WTC11 (cell line): ENCODE data around the gene GNG4. TPM values are rescaled to one million over a fixed set of nuclear protein-coding genes. Genes with fewer than 3 reads are reported as not detected.
"Not testable (repeated sequence)": the region's sequence is repeated elsewhere in the genome, so short reads cannot be mapped to it uniquely, and the experiment has no call there.

ENCODE experiments used
- ATAC-seq: fragments of 200-7000 bp; cut with Tn5 transposase; 2 replicates; pipeline ENCODE4 v1.10.0; 2021; ENCODE audit warnings: mild to moderate bottlenecking, moderate library complexity
- CTCF ChIA-PET: fragments of 300-600 bp; sonication (Branson Sonifier 250); formaldehyde crosslinking; loops from one replicate; lab custom pipeline; 2021; ENCODE audit warnings: antibody characterized with exemption; lab: Charles Lee
- POLR2A ChIA-PET: fragments of 350-600 bp; sonication (Branson Sonifier 250); formaldehyde crosslinking; loops from one replicate; lab custom pipeline; 2021; ENCODE audit warnings: antibody characterized with exemption; lab: Charles Lee
- DNase-seq: peaks from one replicate; pipeline ENCODE4 v3.0.0; 2021; ENCODE audit warnings: low spot score
- H3K27ac Mint-ChIP-seq: 2 replicates; pipeline ENCODE4 v1.8.0; 2021; ENCODE audit warnings: mixed read lengths
- H3K27me3 Mint-ChIP-seq: 2 replicates; pipeline ENCODE4 v1.8.0; 2021; ENCODE audit warnings: low read depth, mild to moderate bottlenecking, moderate library complexity, mixed read lengths
- H3K36me3 Mint-ChIP-seq: 2 replicates; pipeline ENCODE4 v1.8.0; 2021; ENCODE audit warnings: mixed read lengths
- H3K4me1 Mint-ChIP-seq: 2 replicates; pipeline ENCODE4 v1.8.0; 2022; ENCODE audit warnings: mixed read lengths
- H3K4me3 Mint-ChIP-seq: 2 replicates; pipeline ENCODE4 v1.8.0; 2021; ENCODE audit warnings: mild to moderate bottlenecking, moderate library complexity, mixed read lengths
- H3K9me3 Mint-ChIP-seq: 2 replicates; pipeline ENCODE4 v1.8.0; 2021; ENCODE audit warnings: mixed read lengths
- ATF2 ChIP-seq: sonication (generic); formaldehyde crosslinking; IDR thresholded peaks from 2 replicates; pipeline ENCODE4 v1.8.1; 2022; ENCODE audit warnings: low read depth, missing genetic modification reagents, borderline replicate concordance
- ESRRA ChIP-seq: sonication (generic); formaldehyde crosslinking; IDR thresholded peaks from 2 replicates; pipeline ENCODE4 v1.8.1; 2022; ENCODE audit warnings: mild to moderate bottlenecking, missing genetic modification reagents, borderline replicate concordance
- ETV6 ChIP-seq: sonication (generic); formaldehyde crosslinking; IDR thresholded peaks from 2 replicates; pipeline ENCODE4 v1.8.1; 2022; ENCODE audit warnings: mild to moderate bottlenecking, missing genetic modification reagents
- FOXP1 ChIP-seq: sonication (generic); formaldehyde crosslinking; IDR thresholded peaks from 2 replicates; pipeline ENCODE4 v1.8.0; 2022; ENCODE audit warnings: missing genetic modification reagents, mild to moderate bottlenecking, moderate library complexity, borderline replicate concordance
- FOXP4 ChIP-seq: sonication (generic); formaldehyde crosslinking; IDR thresholded peaks from 2 replicates; pipeline ENCODE4 v1.8.0; 2022; ENCODE audit warnings: mild to moderate bottlenecking, missing genetic modification reagents
- GRHL2 ChIP-seq: fragments of 250-450 bp; sonication (Bioruptor Pico); IDR thresholded peaks from 2 replicates; pipeline ENCODE4 v1.8.0; 2022; ENCODE audit warnings: mild to moderate bottlenecking, moderate library complexity; ENCODE audit not compliant: insufficient replicate concordance, severe bottlenecking
- PREB ChIP-seq: sonication (generic); formaldehyde crosslinking; IDR thresholded peaks from 2 replicates; pipeline ENCODE4 v1.8.1; 2022; ENCODE audit warnings: mild to moderate bottlenecking, missing genetic modification reagents, moderate library complexity, borderline replicate concordance
- PRRX2 ChIP-seq: fragments of 250-450 bp; sonication (Bioruptor Pico); IDR thresholded peaks from 2 replicates; pipeline ENCODE4 v1.8.0; 2021; ENCODE audit warnings: mild to moderate bottlenecking
- ZBTB43 ChIP-seq: sonication (generic); formaldehyde crosslinking; IDR thresholded peaks from 2 replicates; pipeline ENCODE4 v1.8.1; 2023; ENCODE audit warnings: mild to moderate bottlenecking, missing genetic modification reagents
- ZNF396 ChIP-seq: fragments of 250-450 bp; sonication (Bioruptor Pico); IDR thresholded peaks from 2 replicates; pipeline ENCODE4 v1.8.0; 2021; ENCODE audit warnings: mild to moderate bottlenecking, moderate library complexity, borderline replicate concordance
- total RNA-seq: library from RNA; stranded (reverse); gene quantifications from 3 replicates; pipeline ENCODE4 v1.2.3, GENCODE V29; 2021
- TF ChIP-seq, protein P1 (sequence below): fragments of 250-450 bp; sonication (Bioruptor Pico); conservative IDR thresholded peaks from 2 replicates; pipeline ENCODE4 v1.9.0; 2021; ENCODE audit warnings: mild to moderate bottlenecking
- TF ChIP-seq, protein P2 (sequence below): sonication (generic); formaldehyde crosslinking; IDR thresholded peaks from 2 replicates; pipeline ENCODE4 v1.8.1; 2022; ENCODE audit warnings: mild to moderate bottlenecking, moderate library complexity, missing genetic modification reagents

Gene GNG4
- total RNA-seq, 1 experiment from 2014 or later = 38.3 TPM

DNA sequence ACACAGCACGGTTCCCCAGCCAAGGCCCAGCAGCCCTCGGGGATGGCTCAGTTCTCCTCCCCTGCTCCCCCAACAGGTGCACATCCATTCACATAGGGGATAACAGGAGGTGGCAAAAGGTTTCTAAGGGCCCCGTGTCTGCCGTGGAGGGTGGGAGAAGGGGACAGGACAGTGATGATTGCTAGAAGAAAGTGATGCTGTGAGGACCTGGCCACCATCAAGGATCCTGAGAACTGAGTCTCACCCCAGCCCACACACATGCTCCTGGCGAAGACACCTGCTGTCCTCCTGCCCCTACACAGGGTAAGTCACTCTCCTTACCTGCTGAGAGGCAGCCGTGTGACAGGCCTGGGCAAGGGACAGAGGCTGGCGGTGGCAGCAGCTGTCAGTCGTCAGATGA lies 54.5 kb downstream of the GNG4 start (continued):
- no peak for TF ChIP-seq ETV6 (CRISPR knock-in tag)
- TF ChIP-seq FOXP1 (CRISPR knock-in tag) = no peak
- TF ChIP-seq PRRX2 (CRISPR knock-in tag) = no peak
- no peak for TF ChIP-seq ZNF396 (CRISPR knock-in tag)
- no peak for TF ChIP-seq GRHL2
- TF ChIP-seq, all 79 proteins: peak for 0

GRCh38 chr1:235594281-235594895 lies 55.2 kb downstream of the GNG4 start:
- not testable (repeated sequence) for DNase-seq, ATAC-seq, H3K27me3 Mint-ChIP-seq, H3K27ac Mint-ChIP-seq, H3K9me3 Mint-ChIP-seq, H3K4me3 Mint-ChIP-seq, H3K4me1 Mint-ChIP-seq
- ChIA-PET POLR2A (interaction anchor here (0.6 kb wide), 1 partner anchor 69 kb away, joined by 3 read pairs; no protein-coding TSS in a partner anchor), CTCF (interaction anchor here (0.5 kb wide), 1 partner anchor 127 kb away, joined by 3 read pairs; no protein-coding TSS in a partner anchor)
- H3K36me3 Mint-ChIP-seq = peaks cover 34% of the 10 kb centered on the region

GRCh38 chr1:235588916-235589515 lies 60.6 kb downstream of the GNG4 start:
- H3K4me3 Mint-ChIP-seq = no peak overlapping the region
- DNase-seq (no peak), ATAC-seq (no peak)
- TF ChIP-seq ZBTB43 (CRISPR knock-in tag) = no peak
- TF ChIP-seq, protein P1, sequence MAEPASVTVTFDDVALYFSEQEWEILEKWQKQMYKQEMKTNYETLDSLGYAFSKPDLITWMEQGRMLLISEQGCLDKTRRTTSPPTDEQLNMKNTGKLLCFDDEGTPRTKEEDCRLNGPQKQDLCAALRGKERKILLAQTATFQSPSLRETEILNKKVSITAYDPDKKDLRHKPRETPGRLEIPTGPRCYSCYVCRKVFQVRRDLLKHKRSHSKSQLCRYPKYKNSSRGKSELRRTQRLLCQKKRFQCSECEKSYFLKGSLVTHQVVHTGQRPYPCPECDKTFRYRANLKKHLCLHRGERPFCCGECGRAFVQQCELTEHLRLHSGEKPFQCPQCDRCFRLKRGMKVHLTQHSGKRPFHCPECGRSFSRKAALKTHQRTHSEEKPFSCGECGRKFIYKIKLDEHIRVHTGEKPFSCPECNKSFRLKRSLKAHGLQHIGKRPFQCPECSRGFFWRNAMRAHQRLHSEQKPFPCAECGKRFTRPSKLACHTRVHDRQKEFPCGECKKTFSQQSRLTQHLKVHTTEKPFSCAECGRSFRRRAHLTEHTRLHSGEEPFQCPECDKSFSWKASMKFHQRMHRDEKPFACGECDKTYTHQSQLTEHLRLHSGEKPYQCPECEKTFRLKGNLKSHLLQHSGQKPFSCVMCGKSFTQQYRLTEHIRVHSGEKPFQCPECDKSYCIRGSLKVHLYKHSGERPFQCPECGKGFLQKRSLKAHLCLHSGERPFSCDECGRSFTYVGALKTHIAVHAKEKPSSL (CRISPR knock-in tag) = no peak
- TF ChIP-seq GRHL2 = no peak
- no peak for TF ChIP-seq ESRRA (CRISPR knock-in tag)
- TF ChIP-seq ATF2 (CRISPR knock-in tag) = no peak
- TF ChIP-seq, protein P2, sequence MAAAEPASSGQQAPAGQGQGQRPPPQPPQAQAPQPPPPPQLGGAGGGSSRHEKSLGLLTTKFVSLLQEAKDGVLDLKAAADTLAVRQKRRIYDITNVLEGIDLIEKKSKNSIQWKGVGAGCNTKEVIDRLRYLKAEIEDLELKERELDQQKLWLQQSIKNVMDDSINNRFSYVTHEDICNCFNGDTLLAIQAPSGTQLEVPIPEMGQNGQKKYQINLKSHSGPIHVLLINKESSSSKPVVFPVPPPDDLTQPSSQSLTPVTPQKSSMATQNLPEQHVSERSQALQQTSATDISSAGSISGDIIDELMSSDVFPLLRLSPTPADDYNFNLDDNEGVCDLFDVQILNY (CRISPR knock-in tag) = no peak
- TF ChIP-seq FOXP4 (CRISPR knock-in tag) = no peak
- no peak for TF ChIP-seq PREB
- CTCF ChIA-PET = interaction anchor here (1.1 to 2.9 kb wide), 2 partner anchors 9 to 12 kb away, joined by 3 to 11 read pairs; no protein-coding TSS in a partner anchor
- peaks cover 53% of the 10 kb centered on the region for H3K36me3 Mint-ChIP-seq
- peaks cover 2% of the 10 kb centered on the region for H3K27me3 Mint-ChIP-seq
- 0 out of 2 replicates have a peak overlapping the region, but pooled peaks have one; percentile 32 for H3K27ac Mint-ChIP-seq
- POLR2A ChIA-PET = no interaction called here
- peaks cover 3% of the 10 kb centered on the region; the same call in 1 of the 2 replicates for H3K4me1 Mint-ChIP-seq
- peaks cover 17% of the 10 kb centered on the region for H3K9me3 Mint-ChIP-seq
